ENCODE data around the gene MIB2. TPM values are rescaled to one million over a fixed set of nuclear protein-coding genes. Genes with fewer than 3 reads are reported as not detected.

Gene MIB2
- total RNA-seq, 6 experiments from 2014 or later, result 41.9 to 62.8 (median 44.0) TPM

DNA sequence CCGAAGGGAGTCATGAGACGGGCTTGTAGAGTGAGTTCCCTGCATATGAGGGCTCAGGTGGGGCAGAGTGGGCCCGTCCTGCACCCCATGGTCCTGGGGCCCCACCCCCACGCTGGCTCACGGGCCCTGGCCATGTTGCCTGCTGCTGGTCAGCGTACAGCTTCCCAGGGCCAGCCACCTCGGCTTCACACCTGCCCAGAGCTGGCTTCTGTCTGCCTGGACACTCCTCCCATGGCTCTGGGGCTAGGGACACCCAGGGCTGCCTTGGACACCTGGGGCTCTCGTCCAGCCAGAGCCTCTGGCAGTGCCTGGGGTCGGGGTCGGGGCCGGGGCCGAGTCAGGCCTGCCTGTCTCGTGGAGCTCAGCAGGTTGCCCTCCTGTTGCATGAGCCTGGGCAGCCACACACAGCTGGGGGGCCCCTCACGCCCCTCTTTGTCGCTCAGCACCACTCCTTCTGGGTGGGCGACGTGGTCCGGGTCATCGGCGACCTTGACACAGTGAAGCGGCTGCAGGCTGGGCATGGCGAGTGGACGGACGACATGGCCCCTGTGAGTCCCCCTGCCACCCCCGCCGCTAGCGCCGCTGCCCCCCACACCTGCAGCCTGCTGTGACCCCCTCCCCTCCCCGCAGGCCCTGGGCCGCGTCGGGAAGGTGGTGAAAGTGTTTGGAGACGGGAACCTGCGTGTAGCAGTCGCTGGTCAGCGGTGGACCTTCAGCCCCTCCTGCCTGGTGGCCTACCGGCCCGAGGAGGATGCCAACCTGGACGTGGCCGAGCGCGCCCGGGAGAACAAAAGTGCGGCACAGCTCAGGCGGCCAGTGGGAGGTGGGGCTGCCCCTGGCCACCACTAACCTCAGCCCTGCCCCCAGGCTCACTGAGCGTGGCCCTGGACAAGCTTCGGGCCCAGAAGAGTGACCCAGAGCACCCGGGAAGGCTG, 11.2 kb downstream of the MIB2 start:
- no peak for DNase-seq
- TF ChIP-seq, protein P1, sequence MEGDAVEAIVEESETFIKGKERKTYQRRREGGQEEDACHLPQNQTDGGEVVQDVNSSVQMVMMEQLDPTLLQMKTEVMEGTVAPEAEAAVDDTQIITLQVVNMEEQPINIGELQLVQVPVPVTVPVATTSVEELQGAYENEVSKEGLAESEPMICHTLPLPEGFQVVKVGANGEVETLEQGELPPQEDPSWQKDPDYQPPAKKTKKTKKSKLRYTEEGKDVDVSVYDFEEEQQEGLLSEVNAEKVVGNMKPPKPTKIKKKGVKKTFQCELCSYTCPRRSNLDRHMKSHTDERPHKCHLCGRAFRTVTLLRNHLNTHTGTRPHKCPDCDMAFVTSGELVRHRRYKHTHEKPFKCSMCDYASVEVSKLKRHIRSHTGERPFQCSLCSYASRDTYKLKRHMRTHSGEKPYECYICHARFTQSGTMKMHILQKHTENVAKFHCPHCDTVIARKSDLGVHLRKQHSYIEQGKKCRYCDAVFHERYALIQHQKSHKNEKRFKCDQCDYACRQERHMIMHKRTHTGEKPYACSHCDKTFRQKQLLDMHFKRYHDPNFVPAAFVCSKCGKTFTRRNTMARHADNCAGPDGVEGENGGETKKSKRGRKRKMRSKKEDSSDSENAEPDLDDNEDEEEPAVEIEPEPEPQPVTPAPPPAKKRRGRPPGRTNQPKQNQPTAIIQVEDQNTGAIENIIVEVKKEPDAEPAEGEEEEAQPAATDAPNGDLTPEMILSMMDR (IDR thresholded peaks at IDR 0.05), result no peak
- no peaks in the 10 kb centered on the region for H3K36me3 Mint-ChIP-seq (ENCODE audit: low read depth)
- H3K4me1 Mint-ChIP-seq (ENCODE audit: low read depth), result no peaks in the 10 kb centered on the region; the same call in 1 of the 2 replicates
- no peak overlapping the region for H3K27ac Mint-ChIP-seq
- peaks cover 1% of the 10 kb centered on the region; the same call in 1 of the 2 replicates for H3K27me3 Mint-ChIP-seq (ENCODE audit: insufficient read depth)
- H3K9me3 Mint-ChIP-seq, result no peaks in the 10 kb centered on the region
- H3K4me3 Mint-ChIP-seq, result no peak overlapping the region

DNA sequence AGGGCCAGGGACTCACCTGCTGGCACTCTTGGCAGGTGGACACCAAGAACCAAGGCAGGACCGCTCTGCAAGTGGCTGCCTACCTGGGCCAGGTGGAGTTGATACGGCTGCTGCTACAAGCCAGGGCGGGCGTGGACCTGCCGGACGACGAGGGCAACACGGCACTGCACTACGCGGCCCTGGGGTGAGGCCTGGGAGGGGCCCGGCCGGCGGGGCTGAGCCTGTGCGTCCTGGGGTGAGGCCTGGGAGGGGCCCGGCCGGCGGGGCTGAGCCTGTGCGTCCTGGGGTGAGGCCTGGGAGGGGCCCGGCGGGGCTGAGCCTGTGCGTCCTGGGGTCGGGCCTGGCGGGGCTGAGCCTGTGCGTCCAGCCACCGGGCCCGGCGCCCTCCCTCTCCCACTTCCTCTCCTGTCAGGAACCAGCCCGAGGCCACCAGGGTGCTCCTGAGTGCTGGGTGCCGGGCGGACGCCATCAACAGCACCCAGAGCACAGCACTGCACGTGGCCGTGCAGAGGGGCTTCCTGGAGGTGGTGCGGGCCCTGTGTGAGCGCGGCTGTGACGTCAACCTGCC, 12.0 kb downstream of the MIB2 start:
- H3K4me1 Mint-ChIP-seq (ENCODE audit: low read depth), result no peaks in the 10 kb centered on the region; the same call in 1 of the 2 replicates
- no peak overlapping the region for H3K27ac Mint-ChIP-seq
- DNase-seq, result no peak
- H3K4me3 Mint-ChIP-seq, result no peak overlapping the region
- H3K36me3 Mint-ChIP-seq (ENCODE audit: low read depth), result no peaks in the 10 kb centered on the region
- TF ChIP-seq, protein P1 (IDR thresholded peaks at IDR 0.05), result no peak
- no peaks in the 10 kb centered on the region for H3K9me3 Mint-ChIP-seq
- peaks cover 1% of the 10 kb centered on the region; the same call in 1 of the 2 replicates for H3K27me3 Mint-ChIP-seq (ENCODE audit: insufficient read depth)

DNA sequence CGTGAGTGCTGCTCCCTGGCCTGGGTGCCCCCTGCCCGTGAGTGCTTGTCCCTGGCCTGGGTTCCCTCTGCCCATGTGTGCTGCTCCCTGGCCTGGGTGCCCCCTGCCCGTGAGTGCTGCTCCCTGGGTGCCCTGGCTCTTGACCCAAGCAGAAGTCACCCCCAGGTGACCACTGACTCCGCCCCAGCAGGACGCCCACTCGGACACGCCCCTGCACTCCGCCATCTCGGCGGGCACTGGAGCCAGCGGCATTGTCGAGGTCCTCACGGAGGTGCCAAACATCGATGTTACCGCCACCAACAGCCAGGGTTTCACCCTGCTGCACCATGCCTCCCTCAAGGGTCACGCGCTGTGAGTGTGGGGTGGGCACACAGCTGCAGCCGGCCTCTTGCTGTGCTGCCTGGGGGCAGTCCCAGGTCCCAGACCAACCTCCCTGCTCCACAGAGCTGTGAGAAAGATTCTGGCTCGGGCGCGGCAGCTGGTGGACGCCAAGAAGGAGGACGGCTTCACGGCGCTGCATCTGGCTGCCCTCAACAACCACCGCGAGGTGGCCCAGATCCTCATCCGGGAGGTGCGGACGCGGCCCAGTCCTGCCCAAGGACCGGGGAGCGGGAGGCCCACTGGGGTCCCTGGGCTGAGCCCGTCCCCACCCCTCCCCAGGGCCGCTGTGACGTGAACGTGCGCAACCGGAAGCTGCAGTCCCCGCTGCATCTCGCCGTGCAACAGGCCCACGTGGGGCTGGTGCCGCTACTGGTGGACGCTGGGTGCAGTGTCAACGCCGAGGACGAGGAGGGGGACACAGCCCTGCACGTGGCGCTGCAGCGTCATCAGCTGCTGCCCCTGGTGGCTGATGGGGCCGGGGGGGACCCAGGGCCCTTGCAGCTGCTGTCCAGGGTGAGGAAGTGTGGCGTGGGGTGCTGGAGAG, 12.8 kb downstream of the MIB2 start:
- no peaks in the 10 kb centered on the region for H3K4me1 Mint-ChIP-seq (ENCODE audit: low read depth)
- no peak overlapping the region for H3K4me3 Mint-ChIP-seq
- H3K27ac Mint-ChIP-seq, result no peak overlapping the region
- no peak for DNase-seq
- TF ChIP-seq, protein P1 (IDR thresholded peaks at IDR 0.05), result 0 out of 2 replicates have a peak, but pooled peaks have one; percentile 7
- no peaks in the 10 kb centered on the region for H3K9me3 Mint-ChIP-seq
- peaks cover 1% of the 10 kb centered on the region; the same call in 1 of the 2 replicates for H3K27me3 Mint-ChIP-seq (ENCODE audit: insufficient read depth)
- no peaks in the 10 kb centered on the region for H3K36me3 Mint-ChIP-seq (ENCODE audit: low read depth)

DNA sequence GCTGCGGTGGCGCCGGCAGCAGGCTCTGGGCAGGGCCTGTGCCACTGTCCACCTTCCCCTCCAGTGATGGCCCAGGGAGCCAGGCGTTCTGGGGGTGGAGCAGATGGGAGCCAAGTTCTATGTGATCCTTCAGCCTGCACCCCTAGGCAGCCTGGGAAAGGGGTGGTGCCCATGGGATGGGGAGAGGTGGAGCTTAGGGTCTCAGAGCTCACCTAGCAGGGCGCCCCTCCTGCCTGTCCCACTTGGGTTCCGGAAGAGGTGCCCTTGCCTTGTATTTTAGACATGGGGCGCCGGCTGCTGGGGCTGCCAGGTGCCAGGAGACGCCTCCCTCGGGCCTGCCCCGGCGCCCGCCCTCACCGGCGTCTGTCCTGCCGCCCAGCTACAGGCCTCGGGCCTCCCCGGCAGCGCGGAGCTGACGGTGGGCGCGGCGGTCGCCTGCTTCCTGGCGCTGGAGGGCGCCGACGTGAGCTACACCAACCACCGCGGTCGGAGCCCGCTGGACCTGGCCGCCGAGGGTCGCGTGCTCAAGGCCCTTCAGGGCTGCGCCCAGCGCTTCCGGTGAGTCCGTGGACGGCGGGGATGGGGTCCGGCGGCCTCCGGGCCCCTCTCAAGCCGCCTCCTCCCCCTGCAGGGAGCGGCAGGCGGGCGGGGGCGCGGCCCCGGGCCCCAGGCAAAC, 13.6 kb downstream of the MIB2 start:
- no peaks in the 10 kb centered on the region for H3K9me3 Mint-ChIP-seq
- TF ChIP-seq, protein P1 (IDR thresholded peaks at IDR 0.05), result no peak
- DNase-seq, result no peak
- no peaks in the 10 kb centered on the region for H3K4me1 Mint-ChIP-seq (ENCODE audit: low read depth)
- H3K36me3 Mint-ChIP-seq (ENCODE audit: low read depth), result no peaks in the 10 kb centered on the region
- no peak overlapping the region for H3K27ac Mint-ChIP-seq
- no peak overlapping the region for H3K4me3 Mint-ChIP-seq
- peaks cover 1% of the 10 kb centered on the region; the same call in 1 of the 2 replicates for H3K27me3 Mint-ChIP-seq (ENCODE audit: insufficient read depth)

Data from HFFc6 (cell line).